Ishikawa (cell line): Measurements from ENCODE around the gene ZDHHC8.

Experiments
- CEBPB ChIP-seq: IDR thresholded peaks from 2 replicates; pipeline ENCODE4 v1.6.1; 2012
- CREB1 ChIP-seq: IDR thresholded peaks from 2 replicates; pipeline ENCODE4 v1.6.1; 2012; ENCODE audit warnings: low read depth
- EGR1 ChIP-seq: IDR thresholded peaks from 2 replicates; pipeline ENCODE4 v1.6.1; 2012
- EP300 ChIP-seq: IDR thresholded peaks from 2 replicates; pipeline ENCODE4 v1.6.1; 2012; ENCODE audit warnings: borderline replicate concordance
- FOXM1 ChIP-seq: IDR thresholded peaks from 2 replicates; pipeline ENCODE4 v1.6.1; 2012; ENCODE audit warnings: low read depth, borderline replicate concordance
- MAX ChIP-seq: IDR thresholded peaks from 2 replicates; pipeline ENCODE4 v1.6.1; 2012
- NFIC ChIP-seq: IDR thresholded peaks from 2 replicates; pipeline ENCODE4 v1.6.1; 2012
- RAD21 ChIP-seq: IDR thresholded peaks from 2 replicates; pipeline ENCODE4 v1.6.1; 2012; ENCODE audit warnings: low read depth
- REST ChIP-seq: IDR thresholded peaks from 2 replicates; pipeline ENCODE4 v1.6.1; 2012; ENCODE audit warnings: low read depth, mild to moderate bottlenecking
- TAF1 ChIP-seq: IDR thresholded peaks from 2 replicates; pipeline ENCODE4 v1.6.1; 2012; ENCODE audit warnings: low read depth, mild to moderate bottlenecking
- TCF12 ChIP-seq: IDR thresholded peaks from 2 replicates; pipeline ENCODE4 v1.6.1; 2012; ENCODE audit warnings: low read depth
- TEAD4 ChIP-seq: IDR thresholded peaks from 2 replicates; pipeline ENCODE4 v1.6.1; 2012
- USF1 ChIP-seq: IDR thresholded peaks from 2 replicates; pipeline ENCODE4 v1.6.1; 2012
- YY1 ChIP-seq: IDR thresholded peaks from 2 replicates; pipeline ENCODE4 v1.6.1; 2012; ENCODE audit warnings: low read depth
- ZBTB7A ChIP-seq: IDR thresholded peaks from 2 replicates; pipeline ENCODE4 v1.6.1; 2012; ENCODE audit warnings: low read depth

Gene ZDHHC8

GRCh38 chr22:20133930-20134549 is 2.4 kb downstream of the ZDHHC8 start:
- TF ChIP-seq FOXM1 (no peak), ZBTB7A (no peak), EGR1 (no peak), EP300 (no peak), TCF12 (no peak), YY1 (no peak), NFIC (no peak), TEAD4 (no peak), USF1 (no peak), CEBPB (no peak), RAD21 (no peak), TAF1 (no peak), REST (no peak), CREB1 (no peak), MAX (no peak)

GRCh38 chr22:20135265-20135664 is 3.7 kb downstream of the ZDHHC8 start:
- TF ChIP-seq MAX (no peak), YY1 (no peak), CREB1 (no peak), TCF12 (no peak), NFIC (no peak), RAD21 (no peak), ZBTB7A (no peak), EP300 (no peak), USF1 (no peak), EGR1 (no peak), TEAD4 (no peak), TAF1 (no peak), REST (no peak), FOXM1 (no peak), CEBPB (no peak)

- no peak for TF ChIP-seq FOXM1
- no peak for TF ChIP-seq EGR1
These were observed 4.4 kb downstream of the ZDHHC8 start for GRCh38 chr22:20135806-20136602.

GRCh38 chr22:20136603-20136873 is 4.9 kb downstream of the ZDHHC8 start:
- no peak for TF ChIP-seq YY1

- TF ChIP-seq ZBTB7A (no peak), NFIC (no peak), USF1 (no peak), EP300 (no peak), TCF12 (no peak), CEBPB (no peak), TAF1 (no peak), CREB1 (no peak), EGR1 (no peak), REST (no peak), MAX (no peak), FOXM1 (no peak), TEAD4 (no peak), YY1 (no peak), RAD21 (no peak)
These were observed 5.5 kb downstream of the ZDHHC8 start for GRCh38 chr22:20137113-20137512.
